Inferior parietal cortex (tissue), 1 donor: Measurements from ENCODE around the gene TERT.

Source experiments
- DNase-seq: peaks from one replicate; pipeline ENCODE4 v3.0.0-alpha.2; 2016; ENCODE audit errors: extremely low spot score

TERT gene

GRCh38 chr5:1318659-1319251 lies 23.9 kb upstream of the TERT start:
- no peak for DNase-seq

DNA sequence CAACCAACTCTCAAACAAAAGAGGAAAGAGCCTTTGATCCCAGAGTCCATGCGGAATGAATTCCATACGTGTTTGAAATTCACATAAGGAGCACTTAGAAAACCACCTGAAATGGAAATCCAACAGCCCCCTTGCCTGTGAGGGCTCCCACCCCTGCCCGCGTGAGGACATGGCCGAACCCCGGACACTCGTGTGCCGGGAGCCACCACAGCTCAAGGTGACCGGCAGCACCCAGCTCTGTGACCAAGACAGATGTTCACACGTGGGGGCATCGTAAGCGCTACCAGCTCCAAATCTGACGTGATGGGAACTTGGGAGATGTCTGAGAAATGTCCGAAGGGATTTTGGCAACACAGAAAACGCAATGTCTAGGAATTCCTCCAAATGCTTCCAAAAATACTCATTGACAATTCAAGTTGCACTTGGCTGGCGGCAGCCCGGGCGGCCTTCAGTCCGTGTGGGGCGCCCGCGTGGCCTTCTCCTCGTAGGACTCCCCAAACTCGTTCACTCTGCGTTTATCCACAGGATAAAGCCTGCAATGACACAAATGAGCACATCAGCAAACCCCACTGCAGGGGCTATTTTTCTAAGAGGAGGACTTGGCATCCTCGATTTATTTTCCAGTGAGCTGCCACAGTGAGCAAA lies 23.2 kb upstream of the TERT start:
- no peak for DNase-seq

DNA sequence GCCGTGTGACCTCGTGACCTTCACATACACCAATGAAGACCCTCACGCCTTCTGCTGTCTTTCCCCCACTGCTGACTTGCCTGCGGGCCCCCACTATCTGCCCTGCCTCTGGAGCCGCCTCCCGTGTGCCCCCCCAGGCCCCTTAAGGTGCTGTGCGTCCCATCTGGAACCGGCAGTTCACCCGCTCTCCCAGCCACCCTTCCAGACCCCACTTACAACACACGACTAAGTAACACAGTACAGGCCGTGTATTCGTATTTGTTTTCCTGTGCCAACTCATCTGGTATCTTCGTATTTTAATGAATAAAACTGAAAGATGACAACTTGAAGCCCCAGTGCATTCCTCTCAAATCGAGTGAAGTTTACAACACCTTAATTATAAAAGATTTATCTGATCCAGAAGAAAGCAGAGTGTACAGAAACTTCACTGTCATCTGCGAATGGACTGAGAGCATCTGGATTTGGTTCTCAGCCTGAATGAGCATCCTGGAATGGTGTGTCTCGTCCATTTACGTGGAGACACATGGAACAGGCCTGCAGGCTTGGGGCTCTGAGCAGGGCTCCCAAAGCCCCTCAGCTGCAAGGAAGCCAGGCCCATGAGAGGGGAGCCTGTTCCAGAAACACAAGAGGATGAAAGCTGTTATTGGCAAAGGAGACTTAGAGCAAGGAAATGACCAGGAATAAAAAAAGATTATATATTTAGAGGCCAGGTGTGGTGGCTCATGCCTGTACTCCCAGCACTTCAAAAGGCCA lies 21.9 kb upstream of the TERT start:
- no peak for DNase-seq

- DNase-seq: no peak
These were observed 21.1 kb upstream of the TERT start for GRCh38 chr5:1315709-1316587.

GRCh38 chr5:1315018-1315708 lies 20.3 kb upstream of the TERT start:
- no peak for DNase-seq

GRCh38 chr5:1314564-1314982 lies 19.7 kb upstream of the TERT start:
- DNase-seq: no peak

GRCh38 chr5:1312993-1313833 lies 18.3 kb upstream of the TERT start:
- DNase-seq: no peak

DNA sequence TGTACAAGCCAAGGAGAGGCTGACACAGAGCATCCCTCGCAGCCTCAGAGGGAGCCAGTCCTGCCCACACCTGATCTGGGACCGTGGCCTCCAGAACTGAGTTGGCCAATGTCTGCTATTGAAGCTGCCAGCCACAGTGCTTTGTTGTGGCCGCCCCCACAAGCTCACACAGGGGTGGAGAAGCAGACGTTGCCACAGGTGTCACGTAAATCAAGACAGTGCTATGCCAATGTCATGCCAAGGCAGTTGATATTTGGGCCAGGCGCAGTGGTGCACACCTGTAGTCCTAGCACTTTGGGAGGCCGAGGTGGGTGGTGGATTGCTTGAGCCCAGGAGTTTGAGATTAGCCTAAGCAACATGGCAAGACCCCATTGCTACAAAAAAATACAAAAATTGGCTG lies 17.3 kb upstream of the TERT start:
- DNase-seq: no peak

GRCh38 chr5:1311439-1312055 lies 16.7 kb upstream of the TERT start:
- DNase-seq: no peak

- DNase-seq: no peak
These were observed 15.2 kb upstream of the TERT start for GRCh38 chr5:1310118-1310517.

DNA sequence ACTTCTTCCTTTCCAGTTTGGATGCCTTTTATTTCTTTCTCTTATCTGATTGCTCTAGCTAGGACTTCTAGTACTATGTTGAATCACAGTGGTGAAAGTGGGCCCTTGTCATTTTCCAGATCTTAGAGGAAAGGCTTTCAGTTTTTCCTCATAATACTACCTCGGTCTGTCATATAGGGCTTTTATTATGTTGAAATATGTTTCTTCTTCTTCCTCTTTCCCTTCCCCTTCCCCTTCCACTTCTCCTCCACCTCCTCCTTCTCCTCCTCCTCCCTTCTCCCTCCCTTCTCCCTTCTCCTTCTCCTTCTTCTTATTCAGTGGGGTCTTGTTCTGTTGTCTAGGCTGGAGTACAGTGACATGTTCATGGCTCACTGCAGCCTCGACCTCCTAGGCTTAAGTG lies 9.2 kb upstream of the TERT start:
- no peak for DNase-seq

- no peak for DNase-seq
These were observed 7.4 kb upstream of the TERT start for GRCh38 chr5:1302258-1302657.

DNA sequence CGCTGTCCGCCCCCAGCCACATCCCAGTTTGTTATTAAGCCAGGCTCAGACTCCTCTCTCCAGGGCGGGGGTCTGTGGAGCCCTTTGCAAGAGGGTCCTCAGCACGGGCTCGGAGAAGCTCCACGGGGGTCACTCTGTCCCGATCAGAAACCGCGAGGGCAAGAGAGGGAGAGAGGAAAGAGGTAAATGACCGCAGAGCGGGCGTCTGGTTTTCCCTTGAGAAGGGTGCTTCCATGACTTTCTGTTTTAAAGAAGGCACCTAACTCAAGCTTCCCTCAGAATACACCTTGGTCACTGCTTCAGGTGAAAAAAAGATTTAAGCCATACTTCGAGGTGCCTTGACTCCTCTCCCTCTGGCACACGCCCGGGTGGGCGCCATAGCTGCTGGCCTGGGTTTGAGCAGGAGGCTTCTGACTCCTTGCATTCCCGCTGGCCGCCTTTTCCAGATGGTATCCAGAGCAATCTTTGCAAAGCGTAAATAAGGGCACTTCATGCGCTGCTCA lies 5.8 kb upstream of the TERT start:
- DNase-seq: no peak

DNA sequence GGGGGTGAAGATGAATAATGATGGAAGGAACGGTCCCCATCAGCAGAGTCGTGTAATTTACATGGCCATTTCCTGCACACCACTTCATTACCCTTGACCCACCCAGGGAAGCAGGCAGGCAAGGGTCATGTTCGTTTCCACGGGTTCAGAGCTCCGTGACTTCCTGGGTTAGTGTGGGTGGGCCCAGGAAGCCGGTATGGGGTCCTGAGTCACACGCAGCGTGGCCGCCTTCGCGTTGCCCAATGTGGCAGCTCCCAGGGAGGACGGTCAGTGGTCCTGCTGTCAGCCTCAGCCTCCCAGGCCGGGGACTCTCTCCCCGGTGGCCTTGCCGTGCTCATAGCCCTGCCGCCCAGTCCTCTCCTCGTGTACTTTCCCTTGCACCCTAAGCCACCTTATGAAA lies 5.1 kb upstream of the TERT start:
- no peak for DNase-seq

DNA sequence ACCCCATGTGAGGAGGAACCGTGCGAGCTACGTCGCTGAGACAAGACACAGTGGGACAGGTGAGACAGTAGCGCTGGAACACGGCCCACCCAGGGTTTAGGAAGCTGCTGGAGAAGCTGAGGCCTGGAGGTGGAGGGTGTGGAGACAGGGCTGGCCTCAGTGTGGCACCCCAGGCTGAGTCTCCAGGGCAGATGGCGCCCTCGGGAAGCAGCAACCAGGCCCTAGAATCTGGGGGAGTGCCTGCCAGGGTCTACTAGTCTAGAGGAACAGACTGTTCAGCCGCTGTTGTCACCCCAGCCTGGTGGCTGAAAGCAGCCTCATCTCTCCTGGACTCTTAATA lies 4.6 kb upstream of the TERT start:
- no peak for DNase-seq

GRCh38 chr5:1298723-1299510 lies 4.0 kb upstream of the TERT start:
- DNase-seq: no peak

GRCh38 chr5:1298067-1298551 lies 3.2 kb upstream of the TERT start:
- no peak for DNase-seq

DNA sequence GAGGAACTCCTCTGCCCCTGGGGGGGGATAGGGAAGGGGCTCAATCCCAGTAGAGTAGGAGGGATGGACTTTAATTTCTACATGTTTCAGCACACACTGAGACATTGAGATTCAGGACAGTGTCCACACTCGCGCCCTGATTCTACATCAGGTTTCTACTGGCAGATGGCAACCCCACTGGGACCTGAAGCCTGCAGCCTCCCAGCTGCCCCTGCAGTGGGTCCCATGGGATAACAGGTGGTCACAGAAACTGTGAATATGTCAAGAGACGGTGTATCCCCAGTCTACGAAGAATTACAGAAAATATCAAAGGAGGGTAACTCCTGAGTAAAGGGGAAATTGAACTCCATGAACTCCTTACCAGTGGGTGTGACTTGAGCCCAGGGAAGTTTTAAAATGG lies 2.4 kb upstream of the TERT start:
- no peak for DNase-seq

- no peak for DNase-seq
These were observed 776 bp upstream of the TERT start for GRCh38 chr5:1295650-1296037.
